ENCODE data around the gene CHKB. TPM values are rescaled to one million over a fixed set of nuclear protein-coding genes. Genes with fewer than 3 reads are reported as not detected.

Gene CHKB
- total RNA-seq, 1 donor from 2014 or later = 50.4 TPM

- no peak for TF ChIP-seq CTCF (conservative IDR thresholded peaks at IDR 0.05; ENCODE audit: low read depth, low read length)
- H3K4me3 ChIP-seq (ENCODE audit: low read depth, low read length) = peak overlapping the region; percentile 82
- no peak for DNase-seq (ENCODE audit: low read depth)
These were observed 51.1 kb downstream of the CHKB start for GRCh38 chr22:50531546-50531961.

- no peak for TF ChIP-seq CTCF (conservative IDR thresholded peaks at IDR 0.05; ENCODE audit: low read depth, low read length)
- H3K4me3 ChIP-seq (ENCODE audit: low read depth, low read length) = peak overlapping the region; percentile 82
These were observed 51.6 kb downstream of the CHKB start for GRCh38 chr22:50530877-50531545.

GRCh38 chr22:50530580-50530876 is 52.1 kb downstream of the CHKB start:
- H3K4me3 ChIP-seq (ENCODE audit: low read depth, low read length) = peak overlapping the region; percentile 82
- no peak for DNase-seq (ENCODE audit: low read depth)
- no peak for TF ChIP-seq CTCF (conservative IDR thresholded peaks at IDR 0.05; ENCODE audit: low read depth, low read length)

More at GRCh38 chr22:50530877-50531545, 51.6 kb downstream of the CHKB start:
- no peak for DNase-seq (ENCODE audit: low read depth)

- DNase-seq (ENCODE audit: low read depth) = no peak
- H3K4me3 ChIP-seq (ENCODE audit: low read depth, low read length) = peak within 1 kb of the TSS; percentile 82
- no peak for TF ChIP-seq CTCF (conservative IDR thresholded peaks at IDR 0.05; ENCODE audit: low read depth, low read length)
These were observed 52.6 kb downstream of the CHKB start, which contains the start of gene TYMP for GRCh38 chr22:50529897-50530579. Gene TYMP, minus strand, starts transcription at chr22:50530012. Its CDS starts 303 bp downstream, at chr22:50529709.

- no peak for TF ChIP-seq CTCF (conservative IDR thresholded peaks at IDR 0.05; ENCODE audit: low read depth, low read length)
- H3K4me3 ChIP-seq (ENCODE audit: low read depth, low read length) = peak overlapping the region; percentile 82
- DNase-seq (ENCODE audit: low read depth) = no peak
These were observed 53.2 kb downstream of the CHKB start for GRCh38 chr22:50529416-50529896.

Other genes with a start within 250 kb of the CHKB start
- gene PPP6R2, start 239.5 kb downstream of the CHKB start, total RNA-seq = 35.7 and 49.3 TPM in 2 replicates
- 56.6 and 59.0 TPM in 2 replicates for gene SBF1, start 107.8 kb downstream of the CHKB start, total RNA-seq
- gene ADM2, start 101.3 kb downstream of the CHKB start, total RNA-seq = 3.9 and 4.4 TPM in 2 replicates
- gene MIOX, start 96.0 kb downstream of the CHKB start, total RNA-seq = not detected in 2 replicates
- gene LMF2, start 75.1 kb downstream of the CHKB start, total RNA-seq = 69.2 and 83.3 TPM in 2 replicates
- 69.3 and 81.5 TPM in 2 replicates for gene NCAPH2, start 74.6 kb downstream of the CHKB start, total RNA-seq
- gene SCO2, start 57.3 kb downstream of the CHKB start, total RNA-seq = 1.4 TPM in 1 of 2 replicates, not detected in the other
- 7.6 and 13.1 TPM in 2 replicates for gene TYMP, start 52.8 kb downstream of the CHKB start, total RNA-seq
- gene KLHDC7B, start 37.0 kb downstream of the CHKB start, total RNA-seq = 0.07 TPM in 1 of 2 replicates, not detected in the other
- 1.0 TPM in 1 of 2 replicates, not detected in the other for gene SYCE3, start 19.9 kb downstream of the CHKB start, total RNA-seq
- 1.2 and 4.0 TPM in 2 replicates for gene CPT1B, start 4.4 kb downstream of the CHKB start, total RNA-seq
- gene MAPK8IP2, start 17.9 kb upstream of the CHKB start, total RNA-seq = 0.23 and 0.43 TPM in 2 replicates
- gene ARSA, start 45.3 kb upstream of the CHKB start, total RNA-seq = 25.5 and 58.5 TPM in 2 replicates
- 1.4 and 3.6 TPM in 2 replicates for gene SHANK3, start 90.0 kb upstream of the CHKB start, total RNA-seq
- gene ACR, start 155.4 kb upstream of the CHKB start, total RNA-seq = not detected in 2 replicates
- gene RABL2B, start 200.8 kb upstream of the CHKB start, total RNA-seq = 14.6 and 15.0 TPM in 2 replicates